ENCODE data around the gene SELPLG.
"Not testable (repeated sequence)": the region's sequence is repeated elsewhere in the genome, so short reads cannot be mapped to it uniquely, and the experiment has no call there.

SELPLG gene, protein sequence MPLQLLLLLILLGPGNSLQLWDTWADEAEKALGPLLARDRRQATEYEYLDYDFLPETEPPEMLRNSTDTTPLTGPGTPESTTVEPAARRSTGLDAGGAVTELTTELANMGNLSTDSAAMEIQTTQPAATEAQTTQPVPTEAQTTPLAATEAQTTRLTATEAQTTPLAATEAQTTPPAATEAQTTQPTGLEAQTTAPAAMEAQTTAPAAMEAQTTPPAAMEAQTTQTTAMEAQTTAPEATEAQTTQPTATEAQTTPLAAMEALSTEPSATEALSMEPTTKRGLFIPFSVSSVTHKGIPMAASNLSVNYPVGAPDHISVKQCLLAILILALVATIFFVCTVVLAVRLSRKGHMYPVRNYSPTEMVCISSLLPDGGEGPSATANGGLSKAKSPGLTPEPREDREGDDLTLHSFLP

DNA sequence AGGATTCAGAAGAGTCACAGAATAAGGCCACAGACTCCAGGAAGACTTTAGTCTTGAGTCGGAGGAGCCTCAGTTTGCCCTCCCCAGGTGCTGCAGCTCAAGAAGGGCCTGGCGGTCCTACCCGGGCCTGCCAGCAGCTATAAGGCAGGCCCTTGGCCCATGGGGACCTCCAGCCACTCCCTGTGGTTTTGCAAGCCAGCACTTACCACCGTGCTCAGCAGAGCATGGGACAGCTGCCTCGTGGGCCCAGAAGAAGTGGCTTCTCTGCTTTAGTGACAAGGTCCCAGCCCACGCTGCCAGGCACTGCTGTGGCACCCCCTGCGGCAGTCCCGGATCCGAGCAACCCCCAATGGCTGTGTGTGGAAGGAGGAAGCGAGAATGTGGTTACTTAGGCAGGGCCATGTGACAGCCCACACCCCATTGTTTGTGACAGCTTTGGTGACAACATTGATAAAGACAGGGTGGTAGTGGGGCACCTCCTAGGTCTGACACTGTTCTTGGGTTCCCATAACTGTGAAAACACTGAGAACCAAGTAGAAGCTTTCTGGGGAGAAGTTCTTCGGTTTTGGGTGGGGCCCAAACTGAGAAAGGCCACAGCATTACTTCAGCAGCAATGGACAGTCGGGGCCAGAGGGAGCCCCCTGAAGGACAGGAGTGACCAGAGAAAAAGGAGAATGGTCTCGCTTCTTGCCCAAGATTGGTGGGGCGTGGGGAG, at the start of gene SELPLG:
TSS of gene SELPLG (minus strand) at position 361 of the 715 bp plus-strand sequence. CDS start 9,587 bp downstream, outside the sequence.
- peak; percentile 81 for DNase-seq

DNA sequence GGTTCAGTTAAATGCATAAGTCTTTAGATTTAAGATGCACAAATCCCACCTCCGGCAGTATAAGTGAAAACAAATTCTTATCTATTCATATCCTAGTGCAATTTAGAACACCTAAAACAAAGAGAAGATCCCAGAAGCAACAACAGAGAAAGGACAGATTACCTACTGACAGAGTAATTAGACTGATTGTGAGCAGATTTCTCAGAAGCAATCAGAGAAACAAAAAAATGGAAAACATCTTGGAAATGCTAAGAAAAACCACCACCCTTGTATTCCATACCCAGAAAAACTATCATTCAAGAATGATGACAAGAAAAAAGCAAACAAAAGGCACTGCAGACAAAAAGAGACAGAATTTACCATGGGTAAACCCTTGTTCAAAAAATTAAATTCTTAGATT, 47.6 kb upstream of the SELPLG start:
- DNase-seq: no peak

DNA sequence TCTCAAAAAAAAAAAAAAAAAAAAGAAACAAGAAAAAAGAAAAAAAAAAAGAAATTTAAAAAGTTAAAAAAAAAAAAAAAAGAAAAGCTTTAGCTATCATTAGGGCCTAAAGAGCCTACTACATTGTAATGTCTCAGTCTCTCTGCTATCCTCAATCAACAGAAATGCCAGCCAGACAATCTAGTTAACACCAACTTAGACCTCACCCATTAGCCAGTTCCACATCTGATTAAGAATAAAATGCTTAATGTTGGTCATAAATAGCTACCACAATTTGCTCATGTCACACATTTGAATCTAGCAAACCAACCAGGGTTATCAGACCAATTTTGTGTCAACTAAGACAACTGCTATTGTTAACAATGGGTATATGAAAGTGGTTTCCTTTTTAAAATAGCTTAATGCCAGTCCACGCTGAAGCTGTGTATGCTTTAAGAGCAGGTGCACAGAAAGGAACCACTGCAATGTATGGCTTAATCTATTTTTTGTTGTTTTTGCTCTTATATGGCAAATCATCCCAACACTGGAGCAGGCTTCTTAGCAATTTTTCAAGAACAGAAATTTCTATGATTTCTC, 45.5 kb upstream of the SELPLG start:
- DNase-seq: no peak

DNA sequence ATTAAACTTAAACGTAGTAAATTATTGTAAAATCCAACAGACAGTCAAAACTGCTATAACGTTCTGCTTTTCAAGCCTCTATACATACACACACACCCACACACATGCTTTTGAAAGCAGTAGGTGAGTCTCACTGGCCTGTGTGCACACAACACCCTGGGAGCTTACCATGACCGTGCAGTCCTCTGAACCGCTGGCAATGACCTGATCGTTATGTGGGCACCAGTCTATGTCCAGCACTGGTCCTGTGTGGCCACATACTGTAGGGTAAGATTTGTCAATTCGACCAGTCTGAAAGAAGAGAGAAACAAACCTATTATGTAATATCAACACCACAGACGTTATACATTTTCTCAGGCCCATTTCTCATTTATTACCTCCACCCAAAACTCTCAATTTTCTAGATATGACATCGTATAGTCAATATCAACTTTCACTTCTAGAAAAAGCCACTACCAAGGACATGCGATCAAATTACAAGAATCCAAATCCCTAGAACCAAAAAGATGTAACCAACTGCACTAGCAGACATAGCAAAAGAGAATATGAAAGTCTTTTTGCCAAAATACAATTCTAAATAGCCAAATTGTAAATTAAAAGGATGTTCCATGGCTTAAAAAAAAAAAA, 44.5 kb upstream of the SELPLG start:
- DNase-seq: no peak

DNA sequence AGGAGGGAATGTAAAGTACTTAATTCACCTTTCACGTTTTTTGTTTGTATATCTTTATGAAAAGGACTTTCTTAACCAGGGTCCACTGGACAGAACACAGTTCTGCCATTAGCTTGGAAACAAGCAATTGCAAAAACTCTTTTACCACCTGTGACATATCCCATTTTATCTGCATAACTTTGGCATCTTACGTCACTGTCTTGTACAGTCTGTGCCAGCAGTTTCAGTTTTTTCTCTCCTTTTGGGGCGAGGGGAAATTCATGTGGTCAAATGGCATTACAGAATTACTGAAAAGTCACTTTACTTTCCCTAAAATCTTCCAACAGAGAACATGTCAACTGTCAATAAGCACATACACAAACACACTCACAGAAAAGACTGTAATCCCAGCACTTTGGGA, 43.7 kb upstream of the SELPLG start:
- no peak for DNase-seq

DNA sequence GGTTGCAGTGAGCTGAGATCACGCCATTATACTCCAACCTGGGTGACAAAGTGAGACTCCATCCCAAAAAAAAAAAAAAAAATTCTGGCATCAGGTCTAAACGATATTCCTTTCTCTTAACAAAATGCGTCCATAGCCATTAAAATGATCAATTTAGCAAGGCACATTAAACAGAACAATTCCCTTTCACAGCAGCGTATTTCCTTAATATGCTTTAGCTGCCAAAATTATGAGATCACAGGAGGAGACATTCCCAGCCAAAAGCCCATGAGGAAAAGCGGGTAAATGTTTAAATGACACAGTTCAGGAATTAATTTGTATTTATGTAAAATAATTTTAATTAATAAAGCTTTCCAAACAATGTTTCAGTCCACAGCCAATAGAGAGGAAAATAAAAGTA, 43.0 kb upstream of the SELPLG start:
- no peak for DNase-seq

DNA sequence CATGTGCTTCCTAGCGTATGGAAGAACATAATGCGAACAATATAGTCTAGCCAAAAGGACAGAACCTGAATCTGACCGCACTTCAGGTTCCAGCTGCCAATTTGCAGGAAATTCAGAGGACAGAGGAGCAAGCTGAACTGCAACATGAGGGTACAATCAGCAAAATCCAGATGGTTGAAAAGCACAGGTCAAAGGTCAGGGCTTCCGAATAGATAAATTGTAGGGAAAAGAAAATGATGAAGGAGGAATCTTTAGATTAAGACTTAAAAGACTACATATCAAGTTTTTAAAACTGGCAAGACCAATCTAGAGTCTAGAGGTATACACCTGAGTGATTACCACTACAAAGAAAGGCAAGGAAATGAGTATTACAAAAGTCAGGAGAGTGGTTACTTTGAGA, 42.1 kb upstream of the SELPLG start:
- DNase-seq: no peak

DNA sequence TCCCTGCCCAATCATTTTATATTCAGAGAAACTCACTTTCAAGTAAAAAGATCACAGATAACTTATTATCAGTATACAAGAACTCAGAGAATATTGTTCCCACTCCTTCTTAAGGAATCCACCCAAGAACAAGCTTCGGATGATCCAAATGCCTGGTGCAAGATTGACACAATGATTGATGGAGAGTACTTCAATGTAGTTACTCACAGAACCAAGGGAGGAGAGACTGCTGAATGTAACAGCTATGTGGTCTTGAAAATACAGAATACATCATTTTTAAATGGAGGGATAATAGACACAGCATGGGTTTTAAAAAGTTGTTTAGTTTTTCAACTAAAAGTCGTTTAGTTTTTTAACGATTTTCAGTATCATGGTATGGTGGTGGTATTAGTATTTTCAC, 38.4 kb upstream of the SELPLG start:
- no peak for DNase-seq

DNA sequence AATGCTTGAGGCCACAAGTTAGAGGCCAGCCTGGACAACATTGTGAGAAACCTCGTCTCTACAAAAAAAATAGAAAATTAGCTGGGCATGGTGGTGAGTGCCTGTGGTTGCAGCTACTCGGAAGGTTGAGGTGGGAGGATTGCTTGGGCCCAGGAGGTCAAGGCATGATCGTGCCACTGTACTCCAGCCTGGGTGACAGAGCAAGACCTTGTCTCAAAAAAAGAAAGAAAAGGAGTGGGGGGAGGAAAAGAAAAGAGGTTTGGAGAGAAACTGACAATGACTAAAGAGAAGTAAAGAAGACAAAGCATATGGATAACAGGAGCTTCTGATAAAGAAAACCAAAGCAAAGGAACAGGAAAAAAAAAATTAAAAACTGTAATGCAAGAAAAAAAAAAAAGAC, 37.4 kb upstream of the SELPLG start:
- DNase-seq: no peak

DNA sequence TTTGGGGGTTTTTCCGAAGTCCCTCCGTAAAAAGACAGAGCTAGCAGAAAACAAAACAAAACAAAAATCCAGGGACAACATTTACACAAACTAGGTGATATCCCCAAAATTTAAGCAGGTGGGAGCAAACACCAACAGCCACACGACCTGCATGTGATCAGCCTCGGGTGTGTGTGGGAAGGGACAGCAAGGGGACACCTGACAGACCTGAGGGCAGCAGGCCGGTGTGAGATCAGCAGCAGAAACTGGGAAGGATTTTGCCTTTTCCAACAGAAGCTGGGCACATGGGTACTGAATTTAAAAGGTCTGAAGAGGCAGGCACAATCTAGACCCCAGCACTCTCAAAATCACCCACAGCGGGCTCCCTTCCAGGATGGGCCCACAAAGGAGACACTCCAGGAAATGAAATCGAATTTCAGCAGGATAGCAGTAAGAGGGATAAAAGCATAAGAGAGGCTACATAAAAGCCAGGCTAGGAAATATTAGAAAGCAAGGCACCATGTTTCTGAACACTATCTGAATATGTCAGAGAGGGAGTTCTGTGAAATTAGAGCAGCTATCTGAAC, 36.5 kb upstream of the SELPLG start:
- DNase-seq: no peak

DNA sequence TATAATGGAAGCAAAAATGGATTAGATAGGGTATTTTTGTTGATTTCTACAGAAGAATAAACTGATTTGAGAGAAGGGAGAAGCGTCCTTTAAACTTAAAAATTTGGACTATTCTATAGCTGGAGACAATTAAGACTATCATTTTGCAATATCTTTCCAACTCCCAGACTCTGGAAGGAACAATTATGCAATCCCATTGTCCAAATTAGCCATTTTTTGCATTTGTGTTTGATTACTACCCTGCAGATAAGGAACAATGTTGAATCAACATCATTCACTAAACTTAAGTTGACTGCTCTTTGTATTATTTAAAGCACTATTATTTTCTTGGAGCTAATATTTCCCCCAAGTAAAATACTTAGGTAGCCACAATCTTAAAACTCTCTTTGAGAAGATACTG, 34.8 kb upstream of the SELPLG start:
- DNase-seq: no peak

DNA sequence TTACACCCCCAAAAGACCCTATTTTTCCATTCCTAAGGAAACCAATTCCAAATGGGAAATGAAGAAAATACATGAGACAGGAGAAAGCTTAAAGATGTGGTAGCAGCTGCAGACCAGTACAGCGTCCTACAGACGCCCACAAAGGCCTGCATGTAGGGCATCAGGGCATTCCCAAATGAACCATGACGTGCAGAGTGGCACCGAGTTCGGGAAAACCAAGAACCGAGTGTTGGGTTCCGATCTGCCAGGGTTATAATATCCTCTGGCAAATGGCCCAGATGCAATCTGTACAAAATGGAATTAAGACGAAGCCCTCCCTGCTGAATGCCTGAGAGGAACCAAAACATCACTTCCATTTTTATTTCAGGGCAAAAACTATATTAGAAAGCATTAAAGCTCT, 34.4 kb upstream of the SELPLG start:
- no peak for DNase-seq

DNA sequence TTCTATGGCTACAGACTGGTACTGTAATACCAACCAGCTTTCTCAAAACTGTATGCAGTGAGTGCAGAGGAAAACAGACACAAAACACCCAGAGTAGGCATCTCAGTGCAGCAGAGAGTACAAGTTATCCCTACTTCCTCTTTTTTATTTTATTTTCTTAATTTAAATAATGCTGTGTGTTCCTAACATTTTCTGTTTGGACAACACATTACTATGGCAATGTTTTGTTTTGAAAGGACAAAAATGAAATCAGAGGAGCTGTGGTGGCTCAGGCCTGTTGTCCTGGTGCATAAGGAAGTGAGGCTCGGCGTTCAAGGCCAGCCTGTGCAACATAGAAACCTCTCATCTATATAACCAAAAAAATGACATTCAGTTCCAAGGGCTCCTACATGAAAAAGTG, 33.7 kb upstream of the SELPLG start:
- no peak for DNase-seq

DNA sequence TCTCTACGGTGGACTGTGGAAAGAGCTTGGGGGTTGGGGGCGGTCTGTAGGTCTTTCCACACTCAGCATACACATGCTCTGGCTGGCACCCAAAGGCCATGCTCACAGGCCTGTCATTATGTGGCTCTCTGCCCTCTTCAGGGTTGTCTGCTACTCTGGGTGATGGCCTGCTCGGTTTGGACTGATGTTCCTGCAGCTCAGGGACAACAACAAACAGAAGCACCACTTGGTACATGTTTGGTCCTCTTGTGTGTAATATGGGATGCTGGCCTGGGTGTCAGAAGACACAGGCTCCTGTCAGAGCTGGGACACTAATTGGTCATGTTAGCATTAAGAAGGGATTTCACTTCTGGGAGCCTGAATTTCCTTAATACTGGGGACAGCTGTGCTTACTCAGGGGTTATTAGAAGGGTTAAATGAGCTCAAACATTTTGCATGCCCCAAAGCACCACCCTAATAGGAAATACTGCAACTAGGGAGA, 32.7 kb upstream of the SELPLG start:
- no peak for DNase-seq

DNA sequence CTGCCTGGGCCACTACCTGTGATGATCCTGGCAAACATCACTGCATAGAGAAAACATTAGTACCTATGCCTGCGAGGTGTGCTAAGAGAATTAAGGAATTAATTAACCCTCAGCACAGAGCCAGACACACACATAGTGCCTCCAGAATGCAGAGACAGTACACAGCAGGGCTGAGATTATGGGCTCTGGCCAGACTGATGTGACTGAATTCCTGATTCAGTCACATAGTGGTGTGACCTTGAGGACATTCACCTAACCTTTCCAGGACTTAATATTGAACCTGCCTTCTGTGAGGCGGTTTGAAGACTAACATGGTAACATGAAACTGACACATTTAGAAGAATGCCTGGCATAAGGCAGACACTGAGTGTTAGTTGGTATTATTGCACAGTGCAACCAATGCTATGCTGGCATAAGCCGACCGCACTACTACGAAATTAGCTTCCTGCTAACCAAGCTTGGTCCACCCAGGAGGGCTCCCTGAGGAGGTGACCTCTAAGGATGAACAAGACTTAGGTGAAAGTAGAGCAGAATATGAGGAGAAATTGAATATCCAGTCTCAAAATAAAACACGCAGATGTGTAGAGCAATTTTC, 32.0 kb upstream of the SELPLG start:
- no peak for DNase-seq

DNA sequence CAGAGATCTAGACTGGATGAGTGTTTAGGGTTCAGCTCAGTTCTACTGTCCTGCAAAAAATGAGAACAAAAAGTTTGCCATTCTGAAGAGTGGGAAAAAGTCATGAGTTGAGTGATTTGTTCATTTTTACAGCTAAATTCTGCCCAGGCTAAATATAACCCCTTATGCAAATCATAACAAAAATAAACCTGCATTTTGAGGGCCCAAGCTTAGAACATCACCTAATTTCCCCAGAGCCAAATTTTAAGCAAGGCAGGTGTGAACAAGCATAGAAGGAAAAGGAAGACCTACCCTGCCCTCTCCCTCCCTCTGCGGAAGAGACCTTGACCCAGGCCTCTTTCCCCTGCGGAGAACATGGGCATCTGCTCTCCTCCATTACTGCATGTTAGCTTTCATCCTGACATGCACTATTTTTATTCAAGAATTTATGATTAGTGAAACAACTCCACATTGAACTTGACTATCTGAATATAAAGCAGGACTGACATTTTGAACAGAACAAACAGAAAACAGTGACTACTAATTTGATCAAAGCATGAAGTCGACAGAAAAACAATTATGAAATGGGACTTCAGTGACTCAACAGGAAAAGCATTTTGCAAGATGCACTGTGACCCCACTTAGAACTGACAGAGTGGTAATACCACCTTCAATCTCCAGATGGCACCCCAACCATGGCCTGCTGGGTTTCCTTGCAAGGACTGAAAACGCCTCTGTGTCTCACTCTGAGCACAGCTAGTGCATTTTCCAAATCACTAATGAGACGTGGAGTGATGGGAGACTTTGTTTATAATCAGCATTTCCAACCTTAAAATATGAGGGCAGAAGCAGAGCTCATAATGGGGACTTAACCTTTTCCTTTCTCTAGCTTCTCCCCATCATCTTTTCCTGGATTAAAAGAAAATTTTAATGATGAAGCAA, 30.9 kb upstream of the SELPLG start:
- peak; percentile 53 for DNase-seq

DNA sequence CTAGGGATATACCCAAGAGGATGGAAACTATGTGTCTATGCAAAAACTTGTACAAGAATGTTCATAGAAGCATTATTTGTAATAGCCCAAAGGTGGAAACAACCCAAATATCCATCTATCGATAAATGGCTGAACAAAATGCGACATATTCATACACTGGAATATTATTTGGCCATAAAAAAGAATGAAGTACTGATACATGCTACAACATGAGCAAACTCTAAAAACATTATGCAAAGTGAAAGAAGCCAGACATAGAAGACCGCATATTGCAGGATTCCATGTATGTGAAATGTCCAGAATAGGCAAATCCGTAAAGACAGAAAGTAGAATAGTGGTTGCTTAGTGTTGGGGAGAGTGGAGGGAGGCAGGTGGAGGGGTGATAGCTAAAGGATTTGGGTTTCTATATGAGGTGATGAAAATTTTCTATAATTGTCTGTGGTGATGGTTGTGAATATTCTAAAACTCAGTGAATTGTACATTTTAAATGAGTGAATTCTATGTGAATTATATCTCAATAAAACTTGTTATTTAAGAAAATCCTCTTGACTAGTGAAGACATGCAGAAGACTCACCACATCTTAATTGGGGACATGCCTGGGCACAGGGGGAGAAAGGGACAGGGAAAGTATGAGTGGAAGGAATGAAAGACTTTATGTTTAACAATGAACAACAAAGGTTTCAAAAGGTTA, 29.8 kb upstream of the SELPLG start:
- no peak for DNase-seq

DNA sequence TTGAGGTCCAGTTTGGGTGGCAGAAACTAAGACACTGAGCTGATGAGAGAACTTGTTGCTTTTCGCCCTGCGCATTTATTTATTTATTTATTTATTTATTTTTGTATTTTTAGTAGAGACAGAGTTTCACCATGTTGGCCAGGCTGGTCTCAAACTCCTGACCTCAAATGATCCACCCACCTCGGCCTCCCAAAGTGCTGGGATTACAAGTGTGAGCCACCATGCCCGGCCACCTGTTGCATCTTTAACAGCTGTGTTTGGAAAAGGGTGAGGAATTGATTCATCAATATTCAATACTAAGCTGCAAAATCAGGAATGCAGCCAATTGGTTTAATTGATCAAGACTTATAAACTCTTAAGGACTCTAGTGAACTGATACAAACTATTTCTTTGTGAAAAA, 24.4 kb upstream of the SELPLG start:
- DNase-seq: not testable (repeated sequence)

DNA sequence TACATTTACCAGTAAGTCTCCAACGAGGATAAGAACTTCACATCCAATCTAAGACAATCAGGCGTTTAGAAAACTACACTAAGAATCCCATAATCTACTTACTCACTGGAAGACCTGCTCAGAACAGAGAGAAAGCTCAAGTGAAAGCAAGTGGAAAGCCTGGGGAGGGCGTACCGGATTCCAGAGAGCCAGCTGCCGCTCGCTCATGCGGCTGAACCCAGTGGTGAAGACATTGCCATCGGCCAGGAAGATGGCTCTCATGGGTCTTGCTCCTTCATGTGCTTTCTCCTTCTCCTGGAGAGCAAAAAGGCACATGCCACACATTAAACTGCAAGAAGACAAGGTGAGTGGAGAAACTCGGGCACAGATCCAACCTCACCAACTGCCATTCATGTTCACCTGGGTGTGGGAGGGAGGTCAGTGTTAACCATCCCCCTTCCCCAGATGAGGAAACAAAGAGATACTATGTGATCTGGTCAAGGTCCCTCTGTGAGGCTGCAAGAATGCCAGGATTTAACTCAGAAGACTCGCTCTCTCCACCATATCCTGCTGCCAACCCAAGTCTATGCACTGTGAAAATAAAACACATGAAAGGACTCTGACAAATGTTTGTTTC, 23.5 kb upstream of the SELPLG start:
- DNase-seq: no peak

DNA sequence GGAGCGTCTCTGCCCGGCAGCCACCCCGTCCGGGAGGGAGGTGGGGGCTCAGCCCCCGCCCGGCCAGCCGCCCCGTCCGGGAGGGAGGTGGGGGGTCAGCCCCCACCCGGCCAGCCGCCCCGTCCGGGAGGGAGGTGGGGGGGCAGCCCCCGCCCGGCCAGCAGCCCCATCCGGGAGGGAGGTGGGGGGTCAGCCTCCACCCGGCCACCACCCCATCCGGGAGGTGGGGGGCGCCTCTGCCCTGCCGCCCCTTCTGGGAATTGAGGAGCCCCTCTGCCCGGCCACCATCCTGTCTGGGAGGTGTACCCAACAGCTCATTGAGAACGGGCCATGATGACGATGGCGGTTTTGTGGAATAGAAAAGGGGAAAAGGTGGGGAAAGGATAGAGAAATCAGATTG, 22.6 kb upstream of the SELPLG start:
- DNase-seq: not testable (repeated sequence)

DNA sequence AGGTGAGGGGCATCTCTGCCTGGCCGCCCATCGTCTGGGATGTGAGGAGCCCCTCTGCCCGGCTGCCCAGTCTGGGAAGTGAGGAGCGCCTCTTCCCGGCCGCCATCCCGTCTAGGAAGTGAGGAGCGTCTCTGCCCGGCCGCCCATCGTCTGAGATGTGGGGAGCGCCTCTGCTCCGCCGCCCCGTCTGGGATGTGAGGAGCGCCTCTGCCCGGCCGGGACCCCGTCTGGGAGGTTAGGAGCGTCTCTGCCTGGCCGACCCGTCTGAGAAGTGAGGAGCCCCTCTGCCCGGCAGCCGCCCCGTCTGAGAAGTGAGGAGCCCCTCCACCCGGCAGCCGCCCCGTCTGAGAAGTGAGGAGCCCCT, 22.1 kb upstream of the SELPLG start:
- DNase-seq: not testable (repeated sequence)
